HepG2 (cell line): ENCODE data around the gene ST6GALNAC4. TPM values are rescaled to one million over a fixed set of nuclear protein-coding genes. Genes with fewer than 3 reads are reported as not detected.

Experiments used
- CC2D1A ChIP-seq: sonication (generic); formaldehyde crosslinking; IDR thresholded peaks from 2 replicates; pipeline ENCODE4 v1.8.1; 2023; ENCODE audit warnings: mild to moderate bottlenecking, missing genetic modification reagents
- DMTF1 ChIP-seq: sonication (generic); formaldehyde crosslinking; IDR thresholded peaks from 2 replicates; pipeline ENCODE4 v1.4.0; 2020; ENCODE audit warnings: mild to moderate bottlenecking, missing genetic modification reagents
- DNMT3B ChIP-seq: conservative IDR thresholded peaks from 2 replicates; pipeline ENCODE4 v1.6.1; 2016; ENCODE audit warnings: missing biosample characterization, control low read depth
- E2F5 ChIP-seq: sonication (generic); formaldehyde crosslinking; conservative IDR thresholded peaks from 2 replicates; pipeline ENCODE4 v1.4.0; 2020; ENCODE audit warnings: missing genetic modification reagents
- IRX3 ChIP-seq: sonication (generic); formaldehyde crosslinking; IDR thresholded peaks from 2 replicates; pipeline ENCODE4 v1.8.1; 2023; ENCODE audit warnings: mild to moderate bottlenecking, low read depth, missing genetic modification reagents, borderline replicate concordance
- MAFF ChIP-seq: IDR thresholded peaks from 2 replicates; pipeline ENCODE4 v1.6.1; 2011; ENCODE audit warnings: low read depth, low read length, improper control_type of control experiment
- MAFG ChIP-seq: sonication (generic); formaldehyde crosslinking; IDR thresholded peaks from 2 replicates; pipeline ENCODE4 v1.5.1; 2020; ENCODE audit warnings: mild to moderate bottlenecking, missing genetic modification reagents
- MXD1 ChIP-seq: sonication (generic); formaldehyde crosslinking; IDR thresholded peaks from 2 replicates; pipeline ENCODE4 v1.4.0; 2020; ENCODE audit warnings: mild to moderate bottlenecking, missing genetic modification reagents
- NFRKB ChIP-seq: fragments of 450-650 bp; IDR thresholded peaks from 2 replicates; pipeline ENCODE4 v1.6.1; 2017
- NFYC ChIP-seq: IDR thresholded peaks from 2 replicates; pipeline ENCODE4 v1.6.1; 2016; ENCODE audit warnings: missing genetic modification reagents, missing compliant biosample characterization
- THYN1 ChIP-seq: sonication (generic); formaldehyde crosslinking; IDR thresholded peaks from 2 replicates; pipeline ENCODE4 v1.8.1; 2023; ENCODE audit warnings: low read depth, mild to moderate bottlenecking, moderate library complexity, missing genetic modification reagents, borderline replicate concordance
- ZGPAT ChIP-seq: IDR thresholded peaks from 2 replicates; pipeline ENCODE4 v1.6.1; 2016; ENCODE audit warnings: mild to moderate bottlenecking
- ZNF143 ChIP-seq: sonication (generic); formaldehyde crosslinking; IDR thresholded peaks from 2 replicates; pipeline ENCODE4 v1.4.0; 2020; ENCODE audit warnings: missing genetic modification reagents
- ZNF235 ChIP-seq: sonication (generic); formaldehyde crosslinking; IDR thresholded peaks from 2 replicates; pipeline ENCODE4 v1.8.1; 2023; ENCODE audit warnings: mild to moderate bottlenecking, missing genetic modification reagents, borderline replicate concordance
- ZNF503 ChIP-seq: sonication (generic); formaldehyde crosslinking; IDR thresholded peaks from 2 replicates; pipeline ENCODE4 v1.4.0; 2020; ENCODE audit warnings: missing genetic modification reagents
- ZNF558 ChIP-seq: sonication (generic); formaldehyde crosslinking; IDR thresholded peaks from 2 replicates; pipeline ENCODE4 v1.9.0; 2022; ENCODE audit warnings: mild to moderate bottlenecking, missing genetic modification reagents, borderline replicate concordance
- ZNF567 ChIP-seq: sonication (generic); formaldehyde crosslinking; IDR thresholded peaks from 2 replicates; pipeline ENCODE4 v1.8.1; 2023; ENCODE audit warnings: mild to moderate bottlenecking, missing genetic modification reagents, borderline replicate concordance
- ZNF570 ChIP-seq: sonication (generic); formaldehyde crosslinking; IDR thresholded peaks from 2 replicates; pipeline ENCODE4 v1.4.0; 2020; ENCODE audit warnings: mild to moderate bottlenecking, missing genetic modification reagents, borderline replicate concordance
- ZNF670 ChIP-seq: sonication (generic); formaldehyde crosslinking; IDR thresholded peaks from 2 replicates; pipeline ENCODE4 v1.8.0; 2022; ENCODE audit warnings: mild to moderate bottlenecking, missing genetic modification reagents, borderline replicate concordance
- ZNF75D ChIP-seq: sonication (generic); formaldehyde crosslinking; IDR thresholded peaks from 2 replicates; pipeline ENCODE4 v1.8.1; 2023; ENCODE audit warnings: missing genetic modification reagents, mild to moderate bottlenecking, borderline replicate concordance
- polyA plus RNA-seq, 8 experiments: library from polyadenylated mRNA; depleted of rRNA in 3 of 8; stranded (reverse) in 7 of 8; unstranded in 1 of 8; fragments of >200 nt; fragmentation: Illumina TruSeq in 4 of 8; extraction: Trizol in 4 of 8; gene quantifications; 2 replicates each; pipeline versions ENCODE4 v1.2.1 to v1.2.3, GENCODE V29; 2011 to 2016; ENCODE audit warnings: low read depth in 4 of 8, missing spikeins in 1 of 8, mixed read lengths in 1 of 8; ENCODE audit not compliant: insufficient read depth in 1 of 8
- total RNA-seq, 5 experiments: library from RNA; depleted of rRNA; stranded (reverse); fragments of >200 nt; fragmentation: Illumina TruSeq; extraction: Trizol; gene quantifications; 2 replicates each; pipeline ENCODE4 v1.2.3, GENCODE V29; 2016; ENCODE audit warnings: low read depth in 1 of 5

ST6GALNAC4 gene
- total and polyA plus RNA-seq, 2 of the 13 experiments (the other 11 are each of a cell fraction or from before 2014, with no cell fraction given): 18.8 to 27.7 TPM

- no peak for TF ChIP-seq IRX3 (CRISPR knock-in tag)
- no peak for TF ChIP-seq MAFF
- TF ChIP-seq NFYC: no peak
- TF ChIP-seq ZNF503 (CRISPR knock-in tag): no peak
- TF ChIP-seq ZNF670 (CRISPR knock-in tag): no peak
- no peak for TF ChIP-seq CC2D1A (CRISPR knock-in tag)
- TF ChIP-seq NFRKB: no peak
- TF ChIP-seq ZNF235: no peak
- TF ChIP-seq MAFG (CRISPR knock-in tag): no peak
- no peak for TF ChIP-seq THYN1
- TF ChIP-seq MXD1 (CRISPR knock-in tag): no peak
- no peak for TF ChIP-seq ZGPAT (CRISPR knock-in tag)
- no peak for TF ChIP-seq ZNF570 (CRISPR knock-in tag)
- no peak for TF ChIP-seq ZNF567
- TF ChIP-seq ZNF143: no peak
- no peak for TF ChIP-seq ZNF75D (CRISPR knock-in tag)
- TF ChIP-seq DNMT3B: no peak
- TF ChIP-seq ZNF558 (CRISPR knock-in tag): no peak
- TF ChIP-seq DMTF1: no peak
- TF ChIP-seq E2F5 (CRISPR knock-in tag): no peak
These were observed 1.6 kb upstream of the ST6GALNAC4 start (continued) for GRCh38 chr9:127918183-127919107.
